ENCODE results near the gene BICRA. TPM values are rescaled to one million over a fixed set of nuclear protein-coding genes. Genes with fewer than 3 reads are reported as not detected.

The BICRA gene
- total and polyA plus RNA-seq, 2 of the 8 experiments (the other 6 are each of a cell fraction or from before 2014, with no cell fraction given), result 1.5 to 29.2 TPM

DNA sequence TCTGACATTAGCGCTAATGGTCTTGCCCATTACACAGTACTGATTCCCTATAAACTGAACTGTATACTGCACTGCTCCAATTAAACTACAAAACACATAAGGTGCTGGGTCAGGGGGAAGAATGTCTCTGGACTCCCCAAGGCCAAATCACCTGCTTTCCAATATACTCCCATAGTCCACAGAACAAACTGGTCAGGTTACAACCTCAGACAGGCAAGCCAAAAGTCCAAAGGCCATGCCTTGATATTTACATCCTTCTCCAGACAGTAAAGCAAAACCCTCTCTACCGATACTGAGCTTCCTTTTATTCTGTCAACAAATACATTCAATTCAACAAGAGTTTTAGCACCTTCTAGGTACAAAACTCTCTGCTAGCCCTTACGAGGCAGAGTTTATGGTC lies 44.9 kb upstream of the BICRA start:
- no peak overlapping the region for H2BK5ac ChIP-seq (ENCODE audit: low read depth, low read length)
- no peak overlapping the region for H4K91ac ChIP-seq (replicated peaks; ENCODE audit: insufficient read length, low read length)
- H4K8ac ChIP-seq (ENCODE audit: extremely low read depth, insufficient read depth, low read length), result no peak overlapping the region
- no peak overlapping the region for H2BK20ac ChIP-seq (ENCODE audit: low read length)
- no peak for FAIRE-seq
- no peak overlapping the region for H4K5ac ChIP-seq (ENCODE audit: insufficient read length, low read depth, low read length)
- H3K4me3 ChIP-seq (ENCODE audit: extremely low read depth in 1 of 4, insufficient read depth in 2 of 4, low read depth in 3 of 4, low read length in 4 of 4), result no peak overlapping the region
- no peak overlapping the region for H3K9ac ChIP-seq (replicated peaks in 1 of 4; ENCODE audit: extremely low read depth in 1 of 4, low read depth in 3 of 4, low read length in 3 of 4)
- H2BK15ac ChIP-seq (ENCODE audit: low read length), result no peak overlapping the region
- no peaks in the 10 kb centered on the region for H3K79me1 ChIP-seq (ENCODE audit: low read depth, low read length)
- H3K27ac ChIP-seq (ENCODE audit: low read depth, low read length), result no peak overlapping the region
- H4K20me1 ChIP-seq (replicated peaks in 1 of 2; ENCODE audit: control insufficient read depth in 1 of 2, insufficient read depth in 2 of 2, low read length in 2 of 2), result no peaks in the 10 kb centered on the region
- no peaks in the 10 kb centered on the region for H3K27me3 ChIP-seq (replicated peaks in 1 of 4; ENCODE audit: control insufficient read depth in 3 of 4, extremely low read depth in 1 of 4, insufficient read depth in 3 of 4, low read length in 3 of 4)
- no peak overlapping the region for H2AK5ac ChIP-seq (ENCODE audit: low read depth, low read length)
- H3K23me2 ChIP-seq (ENCODE audit: low read depth, low read length), result no peaks in the 10 kb centered on the region; the same call in 1 of the 2 replicates
- H3K36me3 ChIP-seq (ENCODE audit: control insufficient read depth in 2 of 4, insufficient read depth in 4 of 4, low read length in 3 of 4), result no peaks in the 10 kb centered on the region
- no peak overlapping the region for H2BK12ac ChIP-seq (ENCODE audit: low read depth, low read length)
- H2AFZ ChIP-seq (ENCODE audit: low read length), result no peak overlapping the region
- no peak overlapping the region for H3K4ac ChIP-seq (replicated peaks; ENCODE audit: insufficient read length, low read depth, low read length)
- H3K4me1 ChIP-seq (replicated peaks in 1 of 4; ENCODE audit: control insufficient read depth in 3 of 4, insufficient read depth in 4 of 4, low read length in 3 of 4), result peaks cover 0 to 5% (median 0%) of the 10 kb centered on the region in 4 experiments; a peak in 2 of 7 replicates
- no peaks in the 10 kb centered on the region for H3K79me2 ChIP-seq (ENCODE audit: control insufficient read depth in 1 of 2, insufficient read depth in 2 of 2, low read length in 2 of 2)
- H2BK120ac ChIP-seq (replicated peaks; ENCODE audit: low read depth, low read length), result no peak overlapping the region
- no peak for DNase-seq (ENCODE audit: low read depth in 1 of 2, low spot score in 2 of 2)
- no peak for TF ChIP-seq TCF12 (IDR thresholded peaks at IDR 0.05; ENCODE audit: low read depth, low read length)
- TF ChIP-seq, protein P1, sequence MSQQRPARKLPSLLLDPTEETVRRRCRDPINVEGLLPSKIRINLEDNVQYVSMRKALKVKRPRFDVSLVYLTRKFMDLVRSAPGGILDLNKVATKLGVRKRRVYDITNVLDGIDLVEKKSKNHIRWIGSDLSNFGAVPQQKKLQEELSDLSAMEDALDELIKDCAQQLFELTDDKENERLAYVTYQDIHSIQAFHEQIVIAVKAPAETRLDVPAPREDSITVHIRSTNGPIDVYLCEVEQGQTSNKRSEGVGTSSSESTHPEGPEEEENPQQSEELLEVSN (IDR thresholded peaks at IDR 0.05), result no peak
- TF ChIP-seq, protein P2, sequence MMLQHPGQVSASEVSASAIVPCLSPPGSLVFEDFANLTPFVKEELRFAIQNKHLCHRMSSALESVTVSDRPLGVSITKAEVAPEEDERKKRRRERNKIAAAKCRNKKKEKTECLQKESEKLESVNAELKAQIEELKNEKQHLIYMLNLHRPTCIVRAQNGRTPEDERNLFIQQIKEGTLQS (IDR thresholded peaks at IDR 0.05; ENCODE audit: insufficient read depth, low read depth, low read length), result no peak
- H3K4me2 ChIP-seq (ENCODE audit: insufficient read depth in 1 of 2, low read depth in 2 of 2, low read length in 2 of 2), result no peak overlapping the region
- H3K56ac ChIP-seq (replicated peaks; ENCODE audit: insufficient read length, low read depth, low read length), result no peak overlapping the region
- no peak overlapping the region for H3K23ac ChIP-seq (ENCODE audit: insufficient read length)
- CTCF ChIA-PET (ENCODE audit: partially characterized antibody), result no interaction called here
- no peaks in the 10 kb centered on the region for H3K9me3 ChIP-seq (ENCODE audit: insufficient read depth in 2 of 2, low read depth in 1 of 2, low read length in 1 of 2)
- POLR2A ChIA-PET (ENCODE audit: partially characterized antibody), result no interaction called here
- no peak overlapping the region for H3K18ac ChIP-seq (ENCODE audit: extremely low read depth, low read length)
- H3K14ac ChIP-seq (ENCODE audit: insufficient read length), result no peak overlapping the region
- 95% methylated on average over 3 of the region's 3 CpGs; no CpG with 5 or more reads in 1 of the 2 experiments for WGBS, 2 experiments (ENCODE audit: extremely low coverage in 1 of 2, insufficient coverage in 1 of 2, insufficient read length in 1 of 2, insufficient replicate concordance in 2 of 2, low coverage in 1 of 2, low lambda C conversion rate in 2 of 2, missing lambda C conversion rate in 1 of 2)

Measured in H1 (cell line).